HG03175 (cell line): ENCODE results near the gene ACRBP.
"Not testable (repeated sequence)": the region's sequence is repeated elsewhere in the genome, so short reads cannot be mapped to it uniquely, and the experiment has no call there.

Source experiments
- ATAC-seq: cut with Tn5 transposase; IDR thresholded peaks from one replicate; pipeline ENCODE4 v1.9.1; 2021; ENCODE audit warnings: mild to moderate bottlenecking, moderate library complexity; ENCODE audit not compliant: unreplicated experiment

The ACRBP gene

GRCh38 chr12:6618483-6619225 lies 28.6 kb downstream of the ACRBP start:
- no peak for ATAC-seq

GRCh38 chr12:6615802-6616201 lies 31.4 kb downstream of the ACRBP start:
- ATAC-seq = no peak

- no peak for ATAC-seq
Observed at GRCh38 chr12:6614513-6615172, 32.6 kb downstream of the ACRBP start.

- ATAC-seq = no peak
Observed at GRCh38 chr12:6613776-6614512, 33.3 kb downstream of the ACRBP start.

GRCh38 chr12:6613015-6613775 lies 34.0 kb downstream of the ACRBP start:
- ATAC-seq = no peak

- ATAC-seq = no peak
Observed at GRCh38 chr12:6612652-6613014, 34.6 kb downstream of the ACRBP start.

GRCh38 chr12:6612247-6612646 lies 35.0 kb downstream of the ACRBP start:
- ATAC-seq = no peak

- ATAC-seq = no peak
Observed at GRCh38 chr12:6608592-6609281, 38.5 kb downstream of the ACRBP start.

GRCh38 chr12:6607751-6608591 lies 39.3 kb downstream of the ACRBP start:
- peak; percentile 40 for ATAC-seq

- ATAC-seq = no peak
Observed at GRCh38 chr12:6606331-6607131, 40.7 kb downstream of the ACRBP start.

- no peak for ATAC-seq
Observed at GRCh38 chr12:6605421-6606330, 41.6 kb downstream of the ACRBP start.

- ATAC-seq = no peak
Observed at GRCh38 chr12:6604259-6605029, 42.8 kb downstream of the ACRBP start.

- no peak for ATAC-seq
Observed at GRCh38 chr12:6603095-6603567, 44.1 kb downstream of the ACRBP start.

GRCh38 chr12:6602526-6602925 lies 44.7 kb downstream of the ACRBP start:
- ATAC-seq = no peak

- not testable (repeated sequence) for ATAC-seq
Observed at GRCh38 chr12:6595673-6596072, 51.6 kb downstream of the ACRBP start.

- ATAC-seq = no peak
Observed at GRCh38 chr12:6592087-6592486, 55.1 kb downstream of the ACRBP start.
